AG10803 (cell line): ENCODE data around the gene MTARC2.

Source experiments
- DNase-seq: peaks from one replicate; pipeline ENCODE4 v3.0.0; 2010; ENCODE audit warnings: low read depth
- H3K4me3 ChIP-seq: 2 replicates; pipeline ENCODE4 v1.5.1; 2011; ENCODE audit warnings: mild to moderate bottlenecking, low read length, control low read depth
- TF ChIP-seq, protein P1 (sequence below): conservative IDR thresholded peaks from 2 replicates; pipeline ENCODE4 v1.5.1; 2011; ENCODE audit warnings: mild to moderate bottlenecking, low read length, control low read depth, inconsistent platforms

Gene MTARC2

DNA sequence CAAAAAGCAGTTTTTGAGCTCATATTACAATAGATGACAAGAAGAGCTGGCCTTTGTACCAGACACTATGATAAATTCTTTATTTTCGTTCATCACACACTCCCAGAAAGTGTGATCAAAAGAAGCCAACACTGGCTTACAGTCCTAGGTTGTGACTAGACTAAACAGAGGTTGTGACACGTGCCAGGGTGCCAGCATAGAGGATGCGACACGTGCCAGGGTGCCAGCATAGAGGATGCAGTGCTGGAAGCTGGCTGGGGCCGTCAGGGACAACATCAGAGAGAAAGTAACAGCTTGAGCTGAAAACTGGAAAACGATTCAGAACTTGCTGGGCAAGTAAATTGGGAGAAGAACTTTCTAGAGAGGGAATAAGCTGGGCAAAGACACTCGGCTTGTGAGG, 40.8 kb downstream of the MTARC2 start:
- DNase-seq: no peak
- TF ChIP-seq, protein P1, sequence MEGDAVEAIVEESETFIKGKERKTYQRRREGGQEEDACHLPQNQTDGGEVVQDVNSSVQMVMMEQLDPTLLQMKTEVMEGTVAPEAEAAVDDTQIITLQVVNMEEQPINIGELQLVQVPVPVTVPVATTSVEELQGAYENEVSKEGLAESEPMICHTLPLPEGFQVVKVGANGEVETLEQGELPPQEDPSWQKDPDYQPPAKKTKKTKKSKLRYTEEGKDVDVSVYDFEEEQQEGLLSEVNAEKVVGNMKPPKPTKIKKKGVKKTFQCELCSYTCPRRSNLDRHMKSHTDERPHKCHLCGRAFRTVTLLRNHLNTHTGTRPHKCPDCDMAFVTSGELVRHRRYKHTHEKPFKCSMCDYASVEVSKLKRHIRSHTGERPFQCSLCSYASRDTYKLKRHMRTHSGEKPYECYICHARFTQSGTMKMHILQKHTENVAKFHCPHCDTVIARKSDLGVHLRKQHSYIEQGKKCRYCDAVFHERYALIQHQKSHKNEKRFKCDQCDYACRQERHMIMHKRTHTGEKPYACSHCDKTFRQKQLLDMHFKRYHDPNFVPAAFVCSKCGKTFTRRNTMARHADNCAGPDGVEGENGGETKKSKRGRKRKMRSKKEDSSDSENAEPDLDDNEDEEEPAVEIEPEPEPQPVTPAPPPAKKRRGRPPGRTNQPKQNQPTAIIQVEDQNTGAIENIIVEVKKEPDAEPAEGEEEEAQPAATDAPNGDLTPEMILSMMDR: no peak
- no peak overlapping the region for H3K4me3 ChIP-seq

DNA sequence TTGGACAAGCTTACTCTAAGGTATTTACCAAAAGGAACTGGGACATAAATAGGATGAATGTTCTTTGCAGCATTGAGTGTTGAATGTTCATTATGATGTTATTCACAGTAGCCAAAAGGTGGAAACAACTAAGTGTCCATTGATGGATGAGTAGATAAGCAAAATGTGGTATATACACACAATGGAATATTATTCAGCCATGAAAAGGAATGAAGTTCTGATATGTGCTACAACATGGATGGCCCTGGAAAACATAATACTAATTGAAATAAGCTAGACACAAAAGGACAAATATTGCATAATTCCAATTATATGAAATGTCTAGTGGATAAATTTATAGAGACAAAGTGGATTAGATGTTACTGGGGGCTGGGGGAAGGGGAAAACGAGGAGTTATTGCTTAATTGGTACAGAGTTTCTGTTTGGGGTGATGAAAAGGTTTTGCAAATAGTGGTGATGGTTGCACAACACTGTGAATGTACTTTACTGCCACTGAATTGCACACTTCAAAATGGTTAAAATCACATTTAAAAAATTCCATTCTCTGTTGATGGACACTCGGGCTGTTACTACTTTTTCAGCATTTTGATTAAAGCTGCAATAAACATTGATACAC, 41.5 kb downstream of the MTARC2 start:
- no peak overlapping the region for H3K4me3 ChIP-seq
- DNase-seq: peak; percentile 48
- TF ChIP-seq, protein P1: no peak

DNA sequence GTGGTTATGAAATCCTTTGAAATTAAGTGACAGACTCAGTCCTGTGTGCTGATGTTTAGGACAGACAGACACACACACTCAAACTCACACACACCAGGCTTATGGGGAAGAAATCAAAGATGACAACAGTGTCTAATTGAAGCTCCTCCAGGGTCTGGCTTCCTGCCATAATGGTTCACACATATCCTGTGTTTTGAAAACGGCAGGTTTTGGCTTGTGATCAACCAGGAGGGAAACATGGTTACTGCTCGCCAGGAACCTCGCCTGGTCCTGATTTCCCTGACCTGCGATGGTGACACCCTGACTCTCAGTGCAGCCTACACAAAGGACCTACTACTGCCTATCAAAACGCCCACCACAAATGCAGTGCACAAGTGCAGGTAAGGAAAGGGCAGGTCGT, 43.2 kb downstream of the MTARC2 start:
- no peak for DNase-seq
- TF ChIP-seq, protein P1: no peak
- H3K4me3 ChIP-seq: no peak overlapping the region

DNA sequence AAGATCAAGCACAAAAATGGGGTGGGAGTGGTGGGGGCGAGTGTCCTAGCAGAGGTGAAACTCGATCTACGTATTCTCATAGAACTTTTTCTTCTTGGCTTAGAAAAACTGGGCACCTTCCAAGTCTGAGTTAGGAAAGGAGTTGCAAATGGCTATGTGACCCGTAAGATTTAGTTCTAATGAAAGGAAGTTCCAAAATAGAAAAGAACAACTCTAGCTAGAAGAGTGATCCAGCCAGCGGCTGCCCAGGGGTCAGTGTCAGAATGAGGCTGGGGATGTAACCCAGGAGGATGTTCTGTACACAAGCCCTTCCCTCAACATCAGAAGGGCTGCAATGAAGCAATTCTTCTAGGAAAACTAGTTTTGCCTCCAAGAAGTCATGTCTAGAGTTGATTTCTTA, 43.8 kb downstream of the MTARC2 start:
- DNase-seq: no peak
- TF ChIP-seq, protein P1: no peak
- no peak overlapping the region for H3K4me3 ChIP-seq

DNA sequence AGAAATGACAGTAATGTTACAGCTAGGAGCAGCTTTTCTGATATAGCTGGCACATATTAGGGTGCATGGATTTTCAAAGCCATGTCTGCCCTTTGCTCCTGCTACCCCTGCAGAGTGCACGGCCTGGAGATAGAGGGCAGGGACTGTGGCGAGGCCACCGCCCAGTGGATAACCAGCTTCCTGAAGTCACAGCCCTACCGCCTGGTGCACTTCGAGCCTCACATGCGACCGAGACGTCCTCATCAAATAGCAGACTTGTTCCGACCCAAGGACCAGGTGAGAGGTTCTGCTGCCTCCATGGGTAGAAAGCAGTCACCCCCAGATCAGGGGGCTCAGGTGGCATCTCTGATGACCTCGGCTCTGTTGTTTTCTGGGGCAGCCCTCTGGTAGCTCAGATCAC, 48.4 kb downstream of the MTARC2 start:
- TF ChIP-seq, protein P1: no peak
- H3K4me3 ChIP-seq: no peak overlapping the region
- DNase-seq: no peak

DNA sequence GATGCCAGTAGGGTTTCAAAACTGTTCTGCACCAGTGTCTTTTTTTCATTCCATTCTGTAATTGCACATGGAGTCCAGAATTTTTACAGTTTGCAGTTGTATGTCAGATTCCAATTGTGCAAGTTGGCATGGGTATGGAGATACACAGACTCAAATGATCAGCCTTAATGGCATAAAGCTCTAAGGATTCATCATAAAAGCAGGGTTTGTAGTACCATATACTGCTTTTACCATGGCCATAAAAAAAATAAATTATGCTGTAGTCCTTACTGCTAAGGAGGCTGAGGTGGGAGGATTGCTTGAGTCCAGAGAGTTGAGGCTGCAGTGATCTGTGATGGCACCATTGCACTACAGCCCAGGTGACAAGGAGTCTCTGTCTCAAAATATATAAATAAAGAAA, 48.9 kb downstream of the MTARC2 start:
- TF ChIP-seq, protein P1: no peak
- no peak overlapping the region for H3K4me3 ChIP-seq
- DNase-seq: no peak

DNA sequence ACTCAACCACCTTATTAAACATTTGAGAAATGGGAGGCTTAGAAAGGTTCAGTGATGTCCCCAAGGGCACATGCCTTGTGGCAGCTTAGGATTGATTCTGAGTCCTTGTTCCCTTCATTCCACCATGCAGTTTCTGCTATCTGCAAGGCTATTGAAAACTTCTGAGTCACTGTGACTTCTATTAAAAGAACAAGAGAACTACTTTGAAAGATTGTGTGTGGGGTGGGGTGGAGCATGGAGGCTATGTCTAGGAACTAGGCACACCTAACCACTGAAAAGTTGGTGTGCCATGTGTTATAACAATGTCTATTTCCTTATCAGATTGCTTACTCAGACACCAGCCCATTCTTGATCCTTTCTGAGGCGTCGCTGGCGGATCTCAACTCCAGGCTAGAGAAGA, 49.4 kb downstream of the MTARC2 start:
- no peak overlapping the region for H3K4me3 ChIP-seq
- DNase-seq: no peak
- TF ChIP-seq, protein P1: no peak
